RWPE2 (cell line): Measurements from ENCODE around the gene ABHD2.
"Not testable (repeated sequence)": the region's sequence is repeated elsewhere in the genome, so short reads cannot be mapped to it uniquely, and the experiment has no call there.

ENCODE experiments used
- ATAC-seq: fragments of 200-7000 bp; cut with Tn5 transposase; 3 replicates; pipeline ENCODE4 v1.9.1; 2021; ENCODE audit warnings: low read depth
- DNase-seq: peaks from one replicate; pipeline ENCODE4 v3.0.0-alpha.2; 2020; ENCODE audit warnings: low spot score
- H3K27ac ChIP-seq: fragments of 450-650 bp; 2 replicates; pipeline ENCODE4 v1.5.1; 2017; ENCODE audit warnings: mild to moderate bottlenecking; ENCODE audit not compliant: poor library complexity, severe bottlenecking
- H3K27me3 ChIP-seq: fragments of 250-450 bp; sonication (Bioruptor Pico); 2 replicates; pipeline ENCODE4 v1.5.1; 2021; ENCODE audit warnings: mild to moderate bottlenecking, moderate library complexity; ENCODE audit not compliant: insufficient read depth, poor library complexity, severe bottlenecking
- H3K36me3 ChIP-seq: fragments of 250-450 bp; sonication (Bioruptor Pico); 2 replicates; pipeline ENCODE4 v1.5.1; 2020; ENCODE audit warnings: low read depth, mild to moderate bottlenecking, moderate library complexity
- H3K4me1 ChIP-seq: fragments of 250-450 bp; sonication (Bioruptor Pico); 2 replicates; pipeline ENCODE4 v1.5.1; 2021; ENCODE audit warnings: mild to moderate bottlenecking, moderate library complexity; ENCODE audit not compliant: insufficient read depth, poor library complexity, severe bottlenecking
- H3K4me3 ChIP-seq: fragments of 250-450 bp; sonication (Bioruptor Pico); 2 replicates; pipeline ENCODE4 v1.5.1; 2021; ENCODE audit warnings: mild to moderate bottlenecking, moderate library complexity; ENCODE audit not compliant: severe bottlenecking
- H3K9me3 ChIP-seq: fragments of 250-450 bp; sonication (Bioruptor Pico); 2 replicates; pipeline ENCODE4 v1.5.1; 2021; ENCODE audit warnings: mild to moderate bottlenecking, moderate library complexity; ENCODE audit not compliant: severe bottlenecking
- CTCF ChIP-seq: fragments of 450-650 bp; IDR thresholded peaks from one replicate; pipeline ENCODE4 v1.5.1; 2017; ENCODE audit warnings: mild to moderate bottlenecking, moderate library complexity; ENCODE audit not compliant: poor library complexity, severe bottlenecking

ABHD2 gene

GRCh38 chr15:89117790-89118189 lies 29.5 kb downstream of the ABHD2 start:
- Histone ChIP-seq H3K27ac (peak overlapping the region; percentile 96), H3K4me3 (no peak overlapping the region), H3K27me3 (no peaks in the 10 kb centered on the region), H3K4me1 (peaks cover 62% of the 10 kb centered on the region), H3K9me3 (no peaks in the 10 kb centered on the region), H3K36me3 (peaks cover 61% of the 10 kb centered on the region)
- TF ChIP-seq CTCF, result no peak
- DNase-seq (no peak), ATAC-seq (no peak)

GRCh38 chr15:89118481-89118989 lies 30.3 kb downstream of the ABHD2 start:
- H3K36me3 ChIP-seq, result peaks cover 63% of the 10 kb centered on the region
- no peaks in the 10 kb centered on the region for H3K9me3 ChIP-seq
- no peak for DNase-seq
- H3K27ac ChIP-seq, result peak overlapping the region; percentile 96
- no peak overlapping the region for H3K4me3 ChIP-seq
- H3K27me3 ChIP-seq, result no peaks in the 10 kb centered on the region
- H3K4me1 ChIP-seq, result peaks cover 67% of the 10 kb centered on the region
- no peak for TF ChIP-seq CTCF
- no peak for ATAC-seq

- peaks cover 70% of the 10 kb centered on the region for H3K4me1 ChIP-seq
- H3K4me3 ChIP-seq, result no peak overlapping the region
- H3K27ac ChIP-seq, result peak overlapping the region; percentile 96
- H3K27me3 ChIP-seq, result no peaks in the 10 kb centered on the region
- ATAC-seq (peak; percentile 60), DNase-seq (peak; percentile 83)
- no peaks in the 10 kb centered on the region for H3K9me3 ChIP-seq
- peaks cover 63% of the 10 kb centered on the region for H3K36me3 ChIP-seq
- no peak for TF ChIP-seq CTCF
Observed at GRCh38 chr15:89119489-89120478, 31.5 kb downstream of the ABHD2 start.

- H3K9me3 ChIP-seq, H3K4me3 ChIP-seq, ATAC-seq, H3K27me3 ChIP-seq: not testable (repeated sequence)
- Histone ChIP-seq H3K27ac (peak overlapping the region; percentile 96), H3K36me3 (peaks cover 61% of the 10 kb centered on the region), H3K4me1 (peaks cover 62% of the 10 kb centered on the region)
- DNase-seq, result peak; percentile 11
Observed at GRCh38 chr15:89120479-89121000, 32.3 kb downstream of the ABHD2 start.

GRCh38 chr15:89121414-89121813 lies 33.2 kb downstream of the ABHD2 start:
- H3K9me3 ChIP-seq, result no peaks in the 10 kb centered on the region
- peak; percentile 95 for DNase-seq
- H3K27ac ChIP-seq, result peak overlapping the region; percentile 96
- peaks cover 58% of the 10 kb centered on the region for H3K4me1 ChIP-seq
- peak; percentile 83 for ATAC-seq
- H3K27me3 ChIP-seq, result no peaks in the 10 kb centered on the region
- no peak for TF ChIP-seq CTCF
- peaks cover 63% of the 10 kb centered on the region for H3K36me3 ChIP-seq
- H3K4me3 ChIP-seq, result no peak overlapping the region
